ENCODE data around the gene CYTH1. TPM values are rescaled to one million over a fixed set of nuclear protein-coding genes. Genes with fewer than 3 reads are reported as not detected.

The CYTH1 gene
- total RNA-seq, 1 experiment from 2014 or later, result 46.7 TPM

- 0 out of 2 replicates have a peak, but pooled peaks cover 2% of the 10 kb centered on the region for H3K36me3 ChIP-seq (ENCODE audit: control insufficient read depth, insufficient read depth, low read length)
- DNase-seq (ENCODE audit: low read depth, low spot score) (no peak), ATAC-seq (no peak)
- in situ Hi-C loops (cut with HindIII; ENCODE audit: low pct_unique_long_range_greater_than_20kb, low sequenced_read_pairs) (no loop called here), intact Hi-C loops (cut with micrococcal nuclease; ENCODE audit: unreplicated experiment) (no loop called here)
- peaks cover 21% of the 10 kb centered on the region for H3K4me1 ChIP-seq (ENCODE audit: control insufficient read depth, insufficient read depth, low read length)
- POLR2A ChIA-PET, result no interaction called here
- no TSS peak for BruUV-seq (replicated peaks)
- TF ChIP-seq REST (IDR thresholded peaks at IDR 0.05; ENCODE audit: insufficient read depth in 1 of 2, low read depth in 2 of 2, low read length in 1 of 2) (no peak), CTCF (IDR thresholded peaks at IDR 0.05) (no peak), TCF7L2 (IDR thresholded peaks at IDR 0.05; ENCODE audit: low read depth, low read length) (no peak), POLR2AphosphoS5 (IDR thresholded peaks at IDR 0.05; ENCODE audit: low read depth, low read length) (no peak), SIN3A (IDR thresholded peaks at IDR 0.05; ENCODE audit: borderline replicate concordance, insufficient read depth, low read depth, low read length) (no peak)
- H3K27me3 ChIP-seq (ENCODE audit: control insufficient read depth, insufficient read depth, low read length), result no peaks in the 10 kb centered on the region
- CTCF ChIA-PET, result no interaction called here
- H3K9me3 ChIP-seq (ENCODE audit: control insufficient read depth, insufficient read depth, low read depth, low read length), result no peaks in the 10 kb centered on the region
- H3K27ac ChIP-seq (ENCODE audit: low read length), result no peak overlapping the region
- no peak overlapping the region for H3K4me3 ChIP-seq (ENCODE audit: low read depth in 2 of 2, low read length in 2 of 2)
These were observed 71.5 kb downstream of the CYTH1 start for GRCh38 chr17:78710607-78711006.

- in situ Hi-C loops (cut with HindIII; ENCODE audit: low pct_unique_long_range_greater_than_20kb, low sequenced_read_pairs), result loop anchor here (10.0 kb wide), 1 partner anchor 225 kb away; no protein-coding TSS in a partner anchor
- CTCF ChIA-PET, result interaction anchor here (1.7 kb wide), 1 partner anchor 213 kb away, joined by 5 read pairs; no protein-coding TSS in a partner anchor
- POLR2A ChIA-PET, result no interaction called here
- intact Hi-C loops (cut with micrococcal nuclease; ENCODE audit: unreplicated experiment), result loop anchor here (2.0 kb wide), 1 partner anchor 213 kb away; no protein-coding TSS in a partner anchor
- TF ChIP-seq REST (IDR thresholded peaks at IDR 0.05; ENCODE audit: insufficient read depth in 1 of 2, low read depth in 2 of 2, low read length in 1 of 2), result no peak
- no peak for TF ChIP-seq CTCF (IDR thresholded peaks at IDR 0.05)
- TF ChIP-seq POLR2AphosphoS5 (IDR thresholded peaks at IDR 0.05; ENCODE audit: low read depth, low read length), result no peak
- TF ChIP-seq TCF7L2 (IDR thresholded peaks at IDR 0.05; ENCODE audit: low read depth, low read length), result no peak
- no peak for TF ChIP-seq SIN3A (IDR thresholded peaks at IDR 0.05; ENCODE audit: borderline replicate concordance, insufficient read depth, low read depth, low read length)
- Histone ChIP-seq H3K4me3 (ENCODE audit: low read depth in 2 of 2, low read length in 2 of 2) (no peak overlapping the region), H3K36me3 (ENCODE audit: control insufficient read depth, insufficient read depth, low read length) (0 out of 2 replicates have a peak, but pooled peaks cover 2% of the 10 kb centered on the region), H3K9me3 (ENCODE audit: control insufficient read depth, insufficient read depth, low read depth, low read length) (no peaks in the 10 kb centered on the region), H3K27me3 (ENCODE audit: control insufficient read depth, insufficient read depth, low read length) (no peaks in the 10 kb centered on the region), H3K27ac (ENCODE audit: low read length) (no peak overlapping the region), H3K4me1 (ENCODE audit: control insufficient read depth, insufficient read depth, low read length) (peaks cover 15% of the 10 kb centered on the region; the same call in 1 of the 2 replicates)
- DNase-seq (ENCODE audit: low read depth, low spot score) (no peak), ATAC-seq (no peak)
- no TSS peak for BruUV-seq (replicated peaks)
These were observed 72.3 kb downstream of the CYTH1 start for GRCh38 chr17:78709751-78710181.
